ENCODE data around the gene TUBA4B. TPM values are rescaled to one million over a fixed set of nuclear protein-coding genes. Genes with fewer than 3 reads are reported as not detected.
"Not testable (repeated sequence)": the region's sequence is repeated elsewhere in the genome, so short reads cannot be mapped to it uniquely, and the experiment has no call there.

TUBA4B gene
- total RNA-seq, 4 donors from 2014 or later: not detected

GRCh38 chr2:219285894-219286425 lies 32.9 kb downstream of the TUBA4B start:
- DNase-seq: no peak
- H3K27me3 ChIP-seq: no peaks in the 10 kb centered on the region
- TF ChIP-seq POLR2A (IDR thresholded peaks at IDR 0.05): no peak
- TF ChIP-seq, protein P1, sequence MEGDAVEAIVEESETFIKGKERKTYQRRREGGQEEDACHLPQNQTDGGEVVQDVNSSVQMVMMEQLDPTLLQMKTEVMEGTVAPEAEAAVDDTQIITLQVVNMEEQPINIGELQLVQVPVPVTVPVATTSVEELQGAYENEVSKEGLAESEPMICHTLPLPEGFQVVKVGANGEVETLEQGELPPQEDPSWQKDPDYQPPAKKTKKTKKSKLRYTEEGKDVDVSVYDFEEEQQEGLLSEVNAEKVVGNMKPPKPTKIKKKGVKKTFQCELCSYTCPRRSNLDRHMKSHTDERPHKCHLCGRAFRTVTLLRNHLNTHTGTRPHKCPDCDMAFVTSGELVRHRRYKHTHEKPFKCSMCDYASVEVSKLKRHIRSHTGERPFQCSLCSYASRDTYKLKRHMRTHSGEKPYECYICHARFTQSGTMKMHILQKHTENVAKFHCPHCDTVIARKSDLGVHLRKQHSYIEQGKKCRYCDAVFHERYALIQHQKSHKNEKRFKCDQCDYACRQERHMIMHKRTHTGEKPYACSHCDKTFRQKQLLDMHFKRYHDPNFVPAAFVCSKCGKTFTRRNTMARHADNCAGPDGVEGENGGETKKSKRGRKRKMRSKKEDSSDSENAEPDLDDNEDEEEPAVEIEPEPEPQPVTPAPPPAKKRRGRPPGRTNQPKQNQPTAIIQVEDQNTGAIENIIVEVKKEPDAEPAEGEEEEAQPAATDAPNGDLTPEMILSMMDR (IDR thresholded peaks at IDR 0.05): no peak
- peaks cover 0 to 11% of the 10 kb centered on the region in 2 donors for H3K4me1 ChIP-seq
- H3K36me3 ChIP-seq: peaks cover 37 to 42% of the 10 kb centered on the region in 2 donors
- H3K27ac ChIP-seq: no peak overlapping the region
- H3K4me3 ChIP-seq (replicated peaks in 1 of 3): no peak overlapping the region
- 78 to 93% methylated on average over 11 to 14 of the region's 17 CpGs for WGBS, 2 donors
- intact Hi-C loops (cut with DNase I): no loop called here
- H3K9me3 ChIP-seq: no peaks in the 10 kb centered on the region

- Histone ChIP-seq H3K9me3 (no peaks in the 10 kb centered on the region), H3K4me1 (peaks cover 0 to 11% of the 10 kb centered on the region in 2 donors), H3K27me3 (no peaks in the 10 kb centered on the region), H3K27ac (no peak overlapping the region), H3K36me3 (peaks cover 33 to 38% of the 10 kb centered on the region in 2 donors), H3K4me3 (replicated peaks in 1 of 3) (no peak overlapping the region)
- no peak for DNase-seq
- 78 to 82% methylated on average over 8 to 10 of the region's 12 CpGs for WGBS, 2 donors
- intact Hi-C loops (cut with DNase I): no loop called here
- TF ChIP-seq POLR2A (IDR thresholded peaks at IDR 0.05): no peak
- TF ChIP-seq, protein P1 (IDR thresholded peaks at IDR 0.05): no peak
Measured at GRCh38 chr2:219286436-219287115, 33.5 kb downstream of the TUBA4B start.

GRCh38 chr2:219287116-219287440 lies 34.0 kb downstream of the TUBA4B start:
- H3K4me1 ChIP-seq: peaks cover 0 to 11% of the 10 kb centered on the region in 2 donors
- intact Hi-C loops (cut with DNase I); H3K4me3 ChIP-seq (replicated peaks in 1 of 3); H3K9me3 ChIP-seq; DNase-seq; H3K27ac ChIP-seq; H3K27me3 ChIP-seq: not testable (repeated sequence)
- 87 to 89% methylated on average over 6 of the region's 6 CpGs for WGBS, 2 donors
- H3K36me3 ChIP-seq: peaks cover 28 to 33% of the 10 kb centered on the region in 2 donors

DNA sequence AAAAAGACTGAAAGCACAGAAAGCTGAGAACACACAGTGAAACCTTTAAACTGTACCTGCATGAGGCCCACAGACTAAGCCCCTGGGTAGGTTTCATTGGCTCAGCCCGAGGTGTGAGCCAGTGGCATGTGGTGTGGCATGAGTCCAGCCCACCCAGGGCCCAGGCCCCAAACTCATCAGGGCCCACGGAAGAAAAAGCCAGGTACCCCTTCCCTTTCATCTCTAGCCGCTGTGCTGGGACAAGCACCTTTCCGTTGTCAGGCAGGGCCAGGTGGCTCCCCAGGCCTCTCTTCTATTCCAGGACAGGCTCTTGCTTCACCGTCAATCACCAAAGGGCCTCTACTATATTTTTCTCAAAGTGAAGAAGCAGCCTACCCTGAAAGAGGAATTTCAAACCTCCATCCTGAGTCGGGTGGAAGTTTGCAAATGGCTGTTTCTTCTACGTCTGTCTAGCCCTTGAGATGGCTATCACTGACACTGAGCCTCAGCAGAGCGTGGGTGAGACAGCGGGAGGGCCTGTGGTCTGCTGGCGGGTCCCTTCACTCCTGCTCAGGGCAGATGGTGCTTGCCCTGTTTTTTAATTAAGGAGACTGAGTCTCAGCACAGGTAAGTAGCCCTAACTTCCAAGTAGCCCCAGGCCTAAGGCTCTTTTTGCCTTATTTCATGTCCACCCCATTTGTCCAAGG lies 34.7 kb downstream of the TUBA4B start:
- intact Hi-C loops (cut with DNase I): no loop called here
- H3K4me3 ChIP-seq (replicated peaks in 1 of 3): no peak overlapping the region
- TF ChIP-seq POLR2A (IDR thresholded peaks at IDR 0.05): no peak
- TF ChIP-seq, protein P1 (IDR thresholded peaks at IDR 0.05): no peak
- peaks cover 0 to 11% of the 10 kb centered on the region in 2 donors for H3K4me1 ChIP-seq
- no peaks in the 10 kb centered on the region for H3K9me3 ChIP-seq
- no peaks in the 10 kb centered on the region for H3K27me3 ChIP-seq
- no peak for DNase-seq
- H3K36me3 ChIP-seq: peaks cover 24 to 27% of the 10 kb centered on the region in 2 donors
- WGBS, 2 donors: 78 to 85% methylated on average over 10 of the region's 10 CpGs
- no peak overlapping the region for H3K27ac ChIP-seq

- Histone ChIP-seq H3K4me3 (replicated peaks in 1 of 3) (no peak overlapping the region), H3K27me3 (no peaks in the 10 kb centered on the region), H3K27ac (peak overlapping the region in 2 of 3 donors; percentile 65 to 70), H3K9me3 (no peaks in the 10 kb centered on the region), H3K4me1 (peaks cover 0 to 12% of the 10 kb centered on the region in 2 donors), H3K36me3 (peaks cover 11 to 15% of the 10 kb centered on the region in 2 donors)
- TF ChIP-seq, protein P1 (IDR thresholded peaks at IDR 0.05): no peak
- no peak for TF ChIP-seq POLR2A (IDR thresholded peaks at IDR 0.05)
- intact Hi-C loops (cut with DNase I): no loop called here
- WGBS, 2 donors: 69 to 88% methylated on average over 3 to 6 of the region's 6 CpGs
- no peak for DNase-seq
Measured at GRCh38 chr2:219289195-219289536, 36.1 kb downstream of the TUBA4B start.
